Stimulated activated naive B cell treated with anti-CD40 and anti-IgM and Interleukin-4, amounts not matched to agents 10 μg/mL and 1 μg/mL and 100 μg/mL, for 72 hours (primary cell): Measurements from ENCODE around the gene SORL1.

Source experiments
- ATAC-seq, 2 donors: fragments of 150-1000 bp; cut with Tn5 transposase; replicated peaks; 2 replicates each; pipeline ENCODE4 v1.10.0; 2021; ENCODE audit warnings: moderate library complexity in 1 of 2
- DNase-seq: peaks from one replicate; pipeline ENCODE4 v3.0.0; 2021
- H3K27ac Mint-ChIP-seq: one replicate; pipeline ENCODE4 v1.8.0; 2022; ENCODE audit warnings: mild to moderate bottlenecking, mixed read lengths
- H3K27me3 Mint-ChIP-seq, 2 donors: one replicate each; pipeline ENCODE4 v1.8.0; 2022; ENCODE audit warnings: mixed read lengths in 2 of 2
- H3K36me3 Mint-ChIP-seq, 2 donors: one replicate each; pipeline ENCODE4 v1.8.0; 2022; ENCODE audit warnings: mixed read lengths in 2 of 2, mild to moderate bottlenecking in 1 of 2
- H3K4me1 Mint-ChIP-seq, 2 donors: one replicate each; pipeline ENCODE4 v1.8.0; 2022; ENCODE audit warnings: mixed read lengths in 2 of 2, mild to moderate bottlenecking in 1 of 2
- H3K4me3 Mint-ChIP-seq, 2 donors: one replicate each; pipeline ENCODE4 v1.8.0; 2022; ENCODE audit warnings: mild to moderate bottlenecking in 2 of 2, mixed read lengths in 2 of 2, moderate library complexity in 1 of 2
- H3K9me3 Mint-ChIP-seq, 2 donors: one replicate each; pipeline ENCODE4 v1.8.0; 2022; ENCODE audit warnings: mixed read lengths in 2 of 2, mild to moderate bottlenecking in 1 of 2

The SORL1 gene

DNA sequence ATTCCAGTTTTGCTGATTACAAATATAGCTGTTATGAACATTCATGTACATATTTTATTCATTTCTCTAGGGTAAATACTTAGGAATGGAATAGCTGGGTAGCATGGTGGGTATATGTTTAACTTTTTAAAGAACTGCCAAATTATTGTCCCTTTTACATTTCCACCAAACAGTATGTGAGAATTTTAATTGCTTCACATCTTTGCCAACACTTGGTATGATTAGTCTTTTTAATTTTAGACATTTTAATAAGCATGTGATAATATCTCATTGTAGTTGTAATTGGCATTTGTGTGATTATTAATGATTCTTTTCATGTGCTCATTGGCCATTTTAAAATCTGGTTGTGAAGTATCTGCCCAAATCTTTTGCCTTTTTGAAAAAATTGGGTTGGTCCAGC is 73.3 kb downstream of the SORL1 start:
- no peak overlapping the region for H3K27ac Mint-ChIP-seq
- H3K36me3 Mint-ChIP-seq: peaks cover 44 to 55% of the 10 kb centered on the region in 2 donors

DNA sequence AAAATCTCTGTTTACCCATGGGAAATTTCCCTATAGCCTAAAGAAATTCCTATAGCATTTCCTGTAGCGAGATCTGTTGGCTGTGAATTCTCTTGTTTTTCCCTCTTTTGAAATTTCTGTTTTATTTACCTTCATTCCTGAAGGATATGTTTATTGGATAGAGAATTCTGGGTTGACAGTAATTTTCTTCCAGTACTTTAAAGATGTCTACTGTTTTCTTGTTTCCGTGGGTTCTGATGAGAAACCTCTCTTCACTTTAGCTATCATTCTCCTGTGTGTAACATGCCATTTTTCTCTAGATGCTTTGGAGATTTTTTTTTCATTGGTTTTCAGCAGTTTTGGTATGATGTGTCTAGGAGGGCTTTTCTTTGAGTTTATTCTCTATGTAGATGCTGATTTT is 78.1 kb downstream of the SORL1 start:
- H3K4me1 Mint-ChIP-seq: peaks cover 9 to 18% of the 10 kb centered on the region in 2 donors
- no peak for DNase-seq
- peaks cover 9 to 11% of the 10 kb centered on the region in 2 donors for H3K9me3 Mint-ChIP-seq
- H3K4me3 Mint-ChIP-seq: no peak overlapping the region
- no peaks in the 10 kb centered on the region for H3K27me3 Mint-ChIP-seq
- H3K36me3 Mint-ChIP-seq: peaks cover 32 to 50% of the 10 kb centered on the region in 2 donors
- no peak for ATAC-seq
- no peak overlapping the region for H3K27ac Mint-ChIP-seq

More for the DNA sequence above, 73.3 kb downstream of the SORL1 start:
- Mint-ChIP-seq H3K27me3 (no peaks in the 10 kb centered on the region), H3K4me1 (peaks cover 15 to 29% of the 10 kb centered on the region in 2 donors), H3K9me3 (peaks cover 5 to 10% of the 10 kb centered on the region in 2 donors), H3K4me3 (no peak overlapping the region)
- ATAC-seq (no peak), DNase-seq (no peak)

DNA sequence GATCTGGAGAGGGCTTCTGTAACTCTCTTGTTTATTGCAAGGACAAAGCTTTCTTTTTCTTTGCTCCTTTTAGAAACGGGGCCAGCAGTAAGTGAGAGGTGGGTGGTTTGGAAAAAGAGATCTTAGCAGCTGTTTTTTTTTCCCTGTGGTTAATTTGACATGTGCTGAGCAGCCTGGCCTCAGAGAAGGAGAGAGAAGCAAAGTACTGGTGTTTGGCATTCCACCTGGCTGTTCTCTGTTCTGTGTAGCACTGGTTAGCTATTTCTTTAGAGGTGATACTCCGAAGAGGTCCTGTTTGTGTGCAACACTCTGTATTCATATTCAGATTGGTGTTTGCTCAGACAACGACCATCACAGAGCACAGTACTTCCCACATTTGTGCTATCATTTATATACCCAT is 81.5 kb downstream of the SORL1 start:
- no peak for ATAC-seq
- DNase-seq: no peak
- no peaks in the 10 kb centered on the region for H3K27me3 Mint-ChIP-seq
- no peak overlapping the region for H3K4me3 Mint-ChIP-seq
- H3K27ac Mint-ChIP-seq: no peak overlapping the region
- peaks cover 33 to 50% of the 10 kb centered on the region in 2 donors for H3K36me3 Mint-ChIP-seq
- H3K9me3 Mint-ChIP-seq: peaks cover 7 to 9% of the 10 kb centered on the region in 2 donors
- H3K4me1 Mint-ChIP-seq: peaks cover 22 to 47% of the 10 kb centered on the region in 2 donors

DNA sequence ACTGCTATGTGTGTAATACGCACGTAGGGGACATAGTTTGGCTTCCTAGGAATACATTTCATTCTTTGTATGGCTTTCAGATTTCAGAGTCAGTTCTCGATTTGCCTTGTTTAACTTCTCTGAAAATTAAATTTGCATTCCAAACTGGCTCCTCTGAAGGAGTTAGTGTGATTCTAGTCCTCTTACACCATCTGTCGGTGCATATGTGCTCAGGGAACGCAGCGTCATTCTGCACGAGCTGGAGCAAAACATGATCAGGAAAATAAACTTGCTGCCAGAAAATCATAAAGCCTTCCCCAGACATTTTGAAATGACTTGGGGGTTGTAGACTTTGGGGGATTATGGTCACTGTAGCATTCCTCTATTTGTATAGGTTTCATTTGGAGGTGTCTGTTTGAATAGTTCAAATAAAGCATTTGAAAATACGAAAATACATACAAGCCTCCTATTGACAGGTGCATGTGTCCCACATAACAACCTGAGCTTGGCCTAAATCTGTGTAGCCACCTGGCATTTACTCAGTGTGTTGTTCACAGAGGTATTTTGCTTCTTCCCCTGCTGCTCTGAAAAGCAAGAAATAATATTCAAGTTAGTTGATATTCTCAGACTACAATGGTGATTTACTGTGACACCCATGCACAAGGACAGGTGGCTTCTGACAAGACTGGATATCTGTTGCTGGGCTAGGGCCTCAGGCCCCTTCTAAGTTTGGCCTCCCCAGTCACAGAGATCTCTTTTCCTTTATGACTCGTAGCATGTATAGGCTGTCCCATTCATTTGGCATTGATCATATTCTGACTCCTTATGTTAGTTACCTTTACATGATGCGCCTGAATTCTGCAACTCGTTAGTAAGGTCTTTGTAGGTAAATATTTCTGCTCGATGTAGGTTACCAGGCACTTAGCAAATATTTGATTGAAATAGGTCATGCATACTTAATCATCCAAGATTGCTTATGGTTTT is 82.3 kb downstream of the SORL1 start:
- peak; percentile 33 to 49 for ATAC-seq
- Mint-ChIP-seq H3K9me3 (peaks cover 7 to 9% of the 10 kb centered on the region in 2 donors), H3K36me3 (peaks cover 31 to 50% of the 10 kb centered on the region in 2 donors), H3K4me1 (peaks cover 22 to 47% of the 10 kb centered on the region in 2 donors), H3K27me3 (no peaks in the 10 kb centered on the region), H3K4me3 (no peak overlapping the region), H3K27ac (no peak overlapping the region)
- no peak for DNase-seq

DNA sequence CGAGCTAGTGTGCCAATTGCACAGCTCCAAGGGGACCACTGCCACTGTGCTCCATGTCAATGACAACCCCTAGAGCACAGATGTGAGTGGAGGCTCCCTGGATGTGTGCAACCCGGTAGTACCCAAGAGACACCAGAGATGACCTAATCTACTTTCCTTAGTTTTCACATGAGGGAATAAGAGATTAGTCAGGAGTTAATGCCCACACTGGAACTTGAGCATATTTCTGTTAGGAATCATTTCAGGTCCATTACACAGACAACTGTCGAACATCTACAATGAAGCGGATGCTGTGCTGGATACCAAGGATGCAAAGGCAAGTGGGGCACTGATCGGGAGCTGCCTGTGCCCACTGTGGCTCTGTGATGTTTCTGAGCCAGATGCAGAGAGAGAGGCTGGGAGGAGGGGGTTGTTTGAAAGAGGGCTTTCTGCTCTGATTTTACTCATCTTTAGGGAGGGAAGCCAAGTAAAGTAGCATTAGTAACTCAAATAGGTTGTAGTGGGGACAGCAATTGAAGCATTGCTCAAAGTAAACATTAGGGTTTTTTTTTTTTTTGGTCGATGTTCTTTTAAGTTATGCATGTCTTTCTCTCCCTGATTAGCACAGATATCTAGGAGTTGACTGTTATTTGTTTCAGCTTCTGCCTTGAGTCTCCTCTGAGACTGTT is 83.1 kb downstream of the SORL1 start:
- no peak overlapping the region for H3K4me3 Mint-ChIP-seq

DNA sequence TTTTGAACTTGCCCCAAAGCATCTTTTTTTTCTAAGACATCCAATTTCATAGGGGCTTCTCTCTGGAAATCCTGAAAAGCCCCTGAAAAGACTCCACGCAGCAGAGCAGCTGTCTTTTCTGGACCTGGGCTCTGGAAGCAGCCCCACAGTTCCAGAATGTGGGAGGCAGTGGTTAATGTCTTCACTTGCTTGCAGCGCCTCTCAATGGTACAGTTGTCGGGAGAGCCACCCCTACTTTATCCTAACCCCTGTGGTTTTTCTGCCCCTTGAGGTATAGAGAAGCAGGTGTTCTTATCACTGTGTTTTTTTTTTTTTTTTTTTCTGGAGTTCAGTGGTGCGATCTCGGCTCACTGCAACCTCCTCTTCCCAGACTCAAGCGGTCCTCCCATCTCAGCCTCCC is 84.0 kb downstream of the SORL1 start:
- Mint-ChIP-seq H3K9me3 (no peaks in the 10 kb centered on the region), H3K4me3 (no peak overlapping the region), H3K36me3 (peaks cover 20 to 34% of the 10 kb centered on the region in 2 donors), H3K4me1 (peaks cover 22 to 47% of the 10 kb centered on the region in 2 donors), H3K27me3 (no peaks in the 10 kb centered on the region), H3K27ac (no peak overlapping the region)
- ATAC-seq (no peak), DNase-seq (no peak)

More for the DNA sequence above, 83.1 kb downstream of the SORL1 start:
- DNase-seq: no peak
- ATAC-seq: no peak
- Mint-ChIP-seq H3K4me1 (peaks cover 22 to 47% of the 10 kb centered on the region in 2 donors), H3K27me3 (no peaks in the 10 kb centered on the region), H3K9me3 (peaks cover 3 to 5% of the 10 kb centered on the region in 2 donors), H3K36me3 (peaks cover 27 to 42% of the 10 kb centered on the region in 2 donors), H3K27ac (no peak overlapping the region)

DNA sequence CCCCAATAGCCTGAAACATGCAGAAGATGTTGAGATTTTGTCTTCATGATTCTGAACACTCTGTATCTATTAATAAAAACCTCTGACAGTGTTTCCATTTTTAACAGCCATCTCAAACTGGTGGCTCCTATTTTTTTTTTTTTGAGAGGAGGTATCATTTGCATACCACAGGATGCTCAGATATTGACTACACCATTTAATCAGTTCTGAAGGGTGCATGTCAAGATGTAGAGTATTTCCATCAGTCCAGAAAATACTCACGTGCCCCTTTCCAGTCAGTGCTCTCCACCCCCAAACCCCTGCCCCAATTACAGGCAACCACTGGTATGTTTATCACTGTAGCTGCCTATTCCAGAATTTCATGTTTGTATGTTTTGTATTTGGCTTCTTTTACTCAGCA is 85.9 kb downstream of the SORL1 start:
- DNase-seq (no peak), ATAC-seq (peak; percentile 61 to 79)
- Mint-ChIP-seq H3K4me1 (peaks cover 22 to 47% of the 10 kb centered on the region in 2 donors), H3K4me3 (no peak overlapping the region), H3K36me3 (peaks cover 18 to 28% of the 10 kb centered on the region in 2 donors), H3K9me3 (no peaks in the 10 kb centered on the region), H3K27me3 (no peaks in the 10 kb centered on the region), H3K27ac (no peak overlapping the region)

DNA sequence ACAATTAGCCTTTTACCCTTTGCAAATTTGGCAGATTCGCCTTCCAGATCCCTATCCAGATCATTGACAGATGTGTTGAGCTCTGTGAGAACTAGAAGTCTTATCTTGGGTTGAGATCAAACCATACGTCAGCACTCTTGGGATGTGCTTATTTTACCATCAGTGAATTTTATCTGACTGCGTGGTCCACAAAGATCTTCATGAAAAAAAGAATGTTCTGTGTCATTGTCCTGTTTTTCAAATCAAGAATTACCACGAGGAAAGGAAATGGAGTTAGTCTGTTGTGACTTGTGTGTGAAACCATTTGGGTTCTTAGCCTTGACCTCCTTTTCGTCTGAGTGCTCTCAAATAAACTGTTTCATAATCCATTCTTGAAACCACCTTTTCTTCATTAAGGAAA is 86.9 kb downstream of the SORL1 start:
- Mint-ChIP-seq H3K4me1 (peaks cover 25 to 48% of the 10 kb centered on the region in 2 donors), H3K9me3 (no peaks in the 10 kb centered on the region), H3K4me3 (no peak overlapping the region), H3K27ac (no peak overlapping the region), H3K36me3 (peaks cover 18 to 28% of the 10 kb centered on the region in 2 donors), H3K27me3 (no peaks in the 10 kb centered on the region)
- DNase-seq (no peak), ATAC-seq (no peak)

DNA sequence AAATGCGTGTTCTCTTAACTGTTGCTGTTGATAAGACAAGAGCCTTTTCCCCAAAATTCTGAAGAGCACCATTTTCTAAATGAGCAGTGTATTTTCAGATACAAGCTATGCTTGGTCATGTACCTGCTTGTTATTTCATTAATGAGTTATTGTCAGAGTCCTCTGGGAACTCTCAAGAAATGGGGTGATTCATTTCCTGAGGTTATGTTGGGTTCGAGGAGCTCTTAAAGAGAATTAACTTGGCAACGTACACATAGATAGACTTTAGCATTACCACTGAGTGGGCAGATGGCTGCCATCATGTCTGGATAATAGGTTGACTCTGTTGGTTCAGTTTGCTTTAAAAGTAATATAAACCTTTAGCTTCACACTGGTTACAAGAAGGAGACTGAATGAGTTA is 88.5 kb downstream of the SORL1 start:
- Mint-ChIP-seq H3K27ac (no peak overlapping the region), H3K4me3 (no peak overlapping the region), H3K36me3 (peaks cover 24 to 35% of the 10 kb centered on the region in 2 donors), H3K9me3 (no peaks in the 10 kb centered on the region), H3K27me3 (no peaks in the 10 kb centered on the region), H3K4me1 (peaks cover 31 to 50% of the 10 kb centered on the region in 2 donors)
- no peak for ATAC-seq
- DNase-seq: no peak

DNA sequence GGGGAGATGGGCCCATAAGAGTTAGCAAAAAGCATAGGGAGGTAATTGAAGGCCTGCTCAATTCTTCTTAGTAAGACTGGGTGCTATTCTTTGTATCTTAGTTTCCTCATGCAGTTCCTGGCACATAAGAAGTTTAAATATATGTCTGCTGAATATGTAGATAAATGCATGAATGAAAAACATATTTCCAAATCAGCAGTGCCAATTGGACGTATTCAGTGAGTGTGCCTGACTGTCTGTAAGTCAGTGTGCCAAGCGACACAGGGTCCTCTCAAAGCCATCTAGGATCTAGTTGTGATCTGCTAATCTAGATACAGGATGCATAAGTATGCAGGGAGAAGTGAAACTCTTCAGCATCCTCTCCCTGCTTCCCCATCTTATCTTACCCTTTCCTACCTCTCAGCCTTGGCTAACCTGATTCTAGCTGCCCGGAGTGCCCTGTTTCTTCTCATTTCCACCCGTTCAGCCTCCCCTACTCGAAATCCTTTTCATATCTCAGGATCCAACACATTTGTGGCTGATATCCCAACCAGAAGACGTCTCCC is 91.8 kb downstream of the SORL1 start:
- Mint-ChIP-seq H3K27ac (no peak overlapping the region), H3K36me3 (peaks cover 28 to 37% of the 10 kb centered on the region in 2 donors), H3K9me3 (no peaks in the 10 kb centered on the region), H3K27me3 (no peaks in the 10 kb centered on the region), H3K4me1 (peaks cover 25 to 30% of the 10 kb centered on the region in 2 donors), H3K4me3 (no peak overlapping the region)
- no peak for DNase-seq
- ATAC-seq: peak; percentile 41 to 51

DNA sequence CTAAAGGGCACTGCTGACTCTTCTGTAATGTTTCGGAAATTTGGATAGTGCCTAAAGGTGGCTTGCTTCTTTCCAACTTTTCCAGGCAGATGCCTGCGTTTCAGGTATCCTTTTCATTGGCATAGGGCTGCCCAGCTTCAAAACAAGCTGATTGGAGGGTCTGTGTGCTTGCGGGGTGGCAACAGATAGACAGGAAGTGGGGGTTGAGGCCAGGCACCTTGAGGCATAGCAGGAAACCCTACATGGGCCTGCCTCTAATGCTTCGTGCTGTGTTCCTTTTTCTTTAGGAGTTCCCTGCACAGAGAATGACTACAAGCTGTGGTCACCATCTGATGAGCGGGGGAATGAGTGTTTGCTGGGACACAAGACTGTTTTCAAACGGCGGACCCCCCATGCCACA is 92.8 kb downstream of the SORL1 start:
- ATAC-seq: peak; percentile 42 to 45

DNA sequence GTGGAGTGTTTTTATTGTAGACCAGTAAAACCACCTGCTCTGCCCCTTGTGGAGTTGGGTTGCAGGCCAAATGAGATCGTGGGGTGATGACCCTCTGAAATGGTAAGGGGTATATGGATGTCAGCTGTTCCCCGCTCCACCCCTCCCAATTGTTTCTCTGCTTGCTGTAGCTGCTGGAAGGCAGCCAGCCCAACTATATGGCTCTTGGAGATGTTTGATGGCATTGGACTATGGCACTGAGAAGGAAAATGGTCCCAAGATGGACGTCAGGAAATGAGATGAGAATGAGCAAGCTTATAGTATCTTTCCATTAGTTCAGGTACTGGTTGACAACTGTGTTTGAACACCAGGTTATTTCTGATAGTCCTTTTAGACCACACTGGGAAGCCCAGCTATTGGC is 95.5 kb downstream of the SORL1 start:
- H3K4me3 Mint-ChIP-seq: no peak overlapping the region
- H3K36me3 Mint-ChIP-seq: peaks cover 38 to 40% of the 10 kb centered on the region in 2 donors
- H3K27ac Mint-ChIP-seq: no peak overlapping the region
- ATAC-seq (no peak), DNase-seq (no peak)
- no peaks in the 10 kb centered on the region for H3K27me3 Mint-ChIP-seq
- H3K9me3 Mint-ChIP-seq: peaks cover 0 to 1% of the 10 kb centered on the region in 2 donors
- peaks cover 31 to 47% of the 10 kb centered on the region in 2 donors for H3K4me1 Mint-ChIP-seq

More for the DNA sequence above, 92.8 kb downstream of the SORL1 start:
- H3K27me3 Mint-ChIP-seq: no peaks in the 10 kb centered on the region
- no peak overlapping the region for H3K4me3 Mint-ChIP-seq
- H3K36me3 Mint-ChIP-seq: peaks cover 31 to 34% of the 10 kb centered on the region in 2 donors
- H3K4me1 Mint-ChIP-seq: peaks cover 25 to 32% of the 10 kb centered on the region in 2 donors
- no peaks in the 10 kb centered on the region for H3K9me3 Mint-ChIP-seq
- no peak for DNase-seq
- no peak overlapping the region for H3K27ac Mint-ChIP-seq

DNA sequence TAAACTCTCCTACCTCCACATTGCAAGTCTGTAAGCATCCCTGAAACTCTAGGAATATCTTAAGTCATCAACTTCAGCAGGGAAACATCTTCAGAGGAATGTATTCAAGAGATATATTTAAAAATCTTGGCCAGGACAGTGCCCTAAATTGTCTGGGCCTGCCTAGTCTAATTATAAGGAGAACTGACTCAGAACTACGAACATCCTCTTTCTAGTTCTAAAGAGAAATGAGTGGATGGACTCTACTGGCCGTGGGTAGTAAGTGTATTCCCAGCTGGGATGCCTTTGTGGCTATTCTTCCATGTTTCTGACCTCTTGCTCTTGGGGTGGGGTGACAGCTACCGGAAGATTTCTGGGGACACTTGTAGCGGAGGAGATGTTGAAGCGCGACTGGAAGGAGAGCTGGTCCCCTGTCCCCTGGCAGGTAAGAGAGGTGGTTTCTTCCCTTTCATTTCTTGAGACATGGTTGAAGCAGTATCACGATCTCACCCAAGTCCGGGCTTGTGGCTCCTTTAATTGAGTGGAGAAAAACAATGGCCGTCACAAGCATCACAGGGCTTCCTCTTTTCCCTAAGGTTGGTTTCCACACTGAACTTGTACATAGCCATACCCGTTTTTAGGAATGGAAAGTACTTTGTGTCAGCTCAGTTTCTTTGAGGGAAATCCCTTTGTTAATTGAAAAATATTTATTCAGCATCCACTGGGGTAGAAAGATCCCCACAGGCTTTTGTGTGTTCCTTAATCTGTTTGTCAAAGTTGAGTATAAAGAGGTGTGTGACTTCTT is 98.3 kb downstream of the SORL1 start:
- peaks cover 11 to 23% of the 10 kb centered on the region in 2 donors for H3K4me1 Mint-ChIP-seq
- peak overlapping the region; percentile 76 for H3K27ac Mint-ChIP-seq
- peak overlapping the region in 1 of 2 donors; percentile 55 for H3K4me3 Mint-ChIP-seq
- DNase-seq (no peak), ATAC-seq (peak; percentile 87 to 91)
- H3K27me3 Mint-ChIP-seq: no peaks in the 10 kb centered on the region
- H3K9me3 Mint-ChIP-seq: peaks cover 0 to 1% of the 10 kb centered on the region in 2 donors
- peaks cover 43 to 46% of the 10 kb centered on the region in 2 donors for H3K36me3 Mint-ChIP-seq
